Measurements from ENCODE around the gene HBS1L. TPM values are rescaled to one million over a fixed set of nuclear protein-coding genes. Genes with fewer than 3 reads are reported as not detected.
A peak's percentile ranks its signal among the peaks of the same experiment; 100 is the strongest.

The HBS1L gene
- total and polyA plus RNA-seq, 9 of the 15 experiments (the other 6 are each of a cell fraction or from before 2014, with no cell fraction given), result 101 to 199 (median 145) TPM

- Histone ChIP-seq H3K27ac (ENCODE audit: extremely low read depth, low read depth, low read length) (no peak overlapping the region), H2AFZ (ENCODE audit: low read depth, low read length) (no peak overlapping the region), H3K9ac (ENCODE audit: insufficient read depth in 1 of 2, low read depth in 2 of 2, low read length in 2 of 2) (no peak overlapping the region), H3K9me3 (replicated peaks; ENCODE audit: control insufficient read depth, insufficient read depth, low read depth, low read length) (no peaks in the 10 kb centered on the region), H3K4me1 (replicated peaks in 1 of 2; ENCODE audit: control insufficient read depth in 2 of 2, insufficient read depth in 2 of 2, low read length in 2 of 2) (no peaks in the 10 kb centered on the region; a peak in 1 of 5 replicates), H3K4me3 (no peak overlapping the region), H3K4me2 (ENCODE audit: insufficient read depth, low read length) (no peak overlapping the region), H3K27me3 (ENCODE audit: control insufficient read depth in 2 of 2, insufficient read depth in 2 of 2, low read length in 2 of 2) (peaks cover 9 to 40% of the 10 kb centered on the region in 2 experiments; a peak in 4 of 5 replicates), H3K79me2 (ENCODE audit: control insufficient read depth, insufficient read depth, low read length) (no peaks in the 10 kb centered on the region), H3K36me3 (ENCODE audit: control insufficient read depth, insufficient read depth, low read length) (no peaks in the 10 kb centered on the region), H3K9me1 (ENCODE audit: control insufficient read depth, insufficient read depth, low read length) (no peaks in the 10 kb centered on the region), H4K20me1 (replicated peaks; ENCODE audit: control insufficient read depth, insufficient read depth, low read length) (no peaks in the 10 kb centered on the region)
- no peak for FAIRE-seq
- ChIA-PET CTCF (ENCODE audit: low intra/inter-chr PET ratio) (no interaction called here), POLR2A (no interaction called here)
- BruUV-seq (replicated peaks), result no TSS peak
- ATAC-seq, result no peak
- TF ChIP-seq MXD1 (CRISPR knock-in tag; IDR thresholded peaks at IDR 0.05; ENCODE audit: borderline replicate concordance, poor library complexity, severe bottlenecking) (no peak), PHF20 (IDR thresholded peaks at IDR 0.05; ENCODE audit: partially characterized antibody) (no peak), ZBTB7A (IDR thresholded peaks at IDR 0.05; ENCODE audit: borderline replicate concordance, control insufficient read depth, low read depth, low read length) (no peak), ZNF586 (CRISPR knock-in tag; conservative IDR thresholded peaks at IDR 0.05) (no peak)
- intact Hi-C loops (cut with micrococcal nuclease) (no loop called here), in situ Hi-C loops (cut with MboI) (no loop called here)
- no peak for DNase-seq (ENCODE audit: extremely low read depth in 1 of 4, low spot score in 3 of 4)
- 5% methylated on average over 1 of the region's 1 CpG for WGBS (ENCODE audit: insufficient coverage, low coverage, missing lambda C conversion rate)
These were observed 143.1 kb downstream of the HBS1L start for GRCh38 chr6:134911547-134911946.

- FAIRE-seq (no peak), DNase-seq (ENCODE audit: extremely low read depth in 1 of 4, low spot score in 3 of 4) (no peak), ATAC-seq (no peak)
- in situ Hi-C loops (cut with MboI), result no loop called here
- H4K20me1 ChIP-seq (replicated peaks; ENCODE audit: control insufficient read depth, insufficient read depth, low read length), result no peaks in the 10 kb centered on the region
- H3K27me3 ChIP-seq (ENCODE audit: control insufficient read depth in 2 of 2, insufficient read depth in 2 of 2, low read length in 2 of 2), result peaks cover 6 to 30% of the 10 kb centered on the region in 2 experiments; a peak in 3 of 5 replicates
- H3K27ac ChIP-seq (ENCODE audit: extremely low read depth, low read depth, low read length), result no peak overlapping the region
- no TSS peak for BruUV-seq (replicated peaks)
- no peak overlapping the region for H3K9ac ChIP-seq (ENCODE audit: insufficient read depth in 1 of 2, low read depth in 2 of 2, low read length in 2 of 2)
- no peak overlapping the region for H2AFZ ChIP-seq (ENCODE audit: low read depth, low read length)
- no peaks in the 10 kb centered on the region for H3K9me3 ChIP-seq (replicated peaks; ENCODE audit: control insufficient read depth, insufficient read depth, low read depth, low read length)
- H3K9me1 ChIP-seq (ENCODE audit: control insufficient read depth, insufficient read depth, low read length), result no peaks in the 10 kb centered on the region
- no peaks in the 10 kb centered on the region; a peak in 1 of 5 replicates for H3K4me1 ChIP-seq (replicated peaks in 1 of 2; ENCODE audit: control insufficient read depth in 2 of 2, insufficient read depth in 2 of 2, low read length in 2 of 2)
- H3K79me2 ChIP-seq (ENCODE audit: control insufficient read depth, insufficient read depth, low read length), result no peaks in the 10 kb centered on the region
- H3K4me2 ChIP-seq (ENCODE audit: insufficient read depth, low read length), result no peak overlapping the region
- 0% methylated on average over 1 of the region's 1 CpG for WGBS (ENCODE audit: insufficient coverage, low coverage, missing lambda C conversion rate)
- no peaks in the 10 kb centered on the region for H3K36me3 ChIP-seq (ENCODE audit: control insufficient read depth, insufficient read depth, low read length)
- CTCF ChIA-PET (ENCODE audit: low intra/inter-chr PET ratio), result no interaction called here
- H3K4me3 ChIP-seq, result no peak overlapping the region
- intact Hi-C loops (cut with micrococcal nuclease), result no loop called here
- POLR2A ChIA-PET, result no interaction called here
- no peak for TF ChIP-seq SMAD1 (IDR thresholded peaks at IDR 0.05; ENCODE audit: low read depth, low read length, partially characterized antibody)
- peak; percentile 40 for TF ChIP-seq ZNF316 (IDR thresholded peaks at IDR 0.05)
- no peak for TF ChIP-seq MTA3 (IDR thresholded peaks at IDR 0.05; ENCODE audit: borderline replicate concordance)
- TF ChIP-seq CEBPG (CRISPR knock-in tag; IDR thresholded peaks at IDR 0.05), result no peak
- no peak for TF ChIP-seq CEBPG (tag; conservative IDR thresholded peaks at IDR 0.05 in 1 of 2, IDR thresholded peaks at IDR 0.05 in 1 of 2)
- TF ChIP-seq ZNF655 (CRISPR knock-in tag; IDR thresholded peaks at IDR 0.05), result no peak
- no peak for TF ChIP-seq ZKSCAN8 (CRISPR knock-in tag; IDR thresholded peaks at IDR 0.05)
- TF ChIP-seq SRSF1 (IDR thresholded peaks at IDR 0.05; ENCODE audit: low read depth, low read length), result no peak
- TF ChIP-seq HDAC2 (IDR thresholded peaks at IDR 0.05), result no peak
- no peak for TF ChIP-seq NFRKB (IDR thresholded peaks at IDR 0.05; ENCODE audit: low read depth)
- TF ChIP-seq ETS2 (tag; IDR thresholded peaks at IDR 0.05; ENCODE audit: borderline replicate concordance, poor library complexity, severe bottlenecking), result no peak
- TF ChIP-seq POLR2AphosphoS5 (IDR thresholded peaks at IDR 0.05; ENCODE audit: control insufficient read depth, insufficient read depth, low read depth, low read length), result no peak
- no peak for TF ChIP-seq ZC3H11A (IDR thresholded peaks at IDR 0.05; ENCODE audit: low read depth, low read length)
These were observed 144.1 kb downstream of the HBS1L start for GRCh38 chr6:134910593-134910935.
